HepG2 (cell line): Measurements from ENCODE around the gene CFAP73. TPM values are rescaled to one million over a fixed set of nuclear protein-coding genes. Genes with fewer than 3 reads are reported as not detected.
A peak's percentile ranks its signal among the peaks of the same experiment; 100 is the strongest.

Experiments used
- ATAC-seq: fragments of 200-7000 bp; cut with Tn5 transposase; 3 replicates; pipeline ENCODE4 v1.9.1; 2020; ENCODE audit warnings: mild to moderate bottlenecking, moderate library complexity
- BruUV-seq: library from RNA; stranded (reverse); fragments of 400-500 nt; replicated peaks from 2 replicates; lab custom pipeline; 2021; lab: Mats Ljungman, UMichigan
- CTCF ChIA-PET: fragments of 300-600 bp; formaldehyde crosslinking; extraction: SDS; loops from one replicate; lab custom pipeline; 2021; ENCODE audit warnings: low total read pairs, inconsistent platforms, low intra/inter-chr PET ratio; lab: Yijun Ruan, JAX
- POLR2A ChIA-PET: fragments of 350-600 bp; sonication (Branson Sonifier 250); formaldehyde crosslinking; loops from one replicate; lab custom pipeline; 2020; ENCODE audit warnings: antibody characterized with exemption, inconsistent platforms; lab: Yijun Ruan, JAX
- DNase-seq: peaks from one replicate; pipeline ENCODE4 v3.0.0-alpha.2; 2015; ENCODE audit warnings: low spot score
- FAIRE-seq: peaks from 3 replicates; lab custom pipeline; 2011; peaks lifted over from hg19 to GRCh38; lab: Jason Lieb, UNC
- H2AFZ ChIP-seq: one replicate; pipeline ENCODE4 v1.6.1; 2011; ENCODE audit warnings: low read length, inconsistent platforms
- H3K27ac ChIP-seq: fragments of 300-600 bp; 3 replicates; pipeline ENCODE4 v1.8.0; 2011; ENCODE audit warnings: mixed run types, mild to moderate bottlenecking, mixed read lengths, low read length, inconsistent platforms; ENCODE audit not compliant: insufficient read depth; ENCODE audit errors: extremely low read length
- H3K27me3 ChIP-seq, 2 experiments: fragments of 200-600 bp in 1 of 2; 2 replicates in 1 of 2; 3 replicates in 1 of 2; pipeline versions ENCODE4 v1.6.0 to v1.8.0; 2011; ENCODE audit warnings: low read length in 2 of 2, mild to moderate bottlenecking in 2 of 2, moderate library complexity in 2 of 2, inconsistent platforms in 1 of 2; ENCODE audit not compliant: insufficient read depth in 2 of 2, control insufficient read depth in 1 of 2
- H3K36me3 ChIP-seq, 2 experiments: fragments of 200-600 bp in 1 of 2; replicated peaks in 1 of 2; 2 replicates in 1 of 2; 3 replicates in 1 of 2; pipeline versions ENCODE4 v1.5.1 to v1.8.0; 2011; ENCODE audit warnings: low read length in 2 of 2, inconsistent platforms in 1 of 2; ENCODE audit not compliant: insufficient read depth in 2 of 2, control insufficient read depth in 1 of 2
- H3K4me1 ChIP-seq: 2 replicates; pipeline ENCODE4 v1.5.1; 2012; ENCODE audit warnings: low read length, inconsistent platforms; ENCODE audit not compliant: insufficient read depth
- H3K4me2 ChIP-seq: 2 replicates; pipeline ENCODE4 v1.6.0; 2011; ENCODE audit warnings: low read depth, low read length, inconsistent platforms
- H3K4me3 ChIP-seq, 3 experiments: fragments of 200-600 bp in 1 of 3; sonication (generic), shearing (Covaris generic) in 1 of 3; replicated peaks in 1 of 3; 2 replicates each; pipeline ENCODE4 v1.5.1; 2011 to 2016; ENCODE audit warnings: low read length in 3 of 3, inconsistent platforms in 2 of 3, low read depth in 2 of 3, mild to moderate bottlenecking in 2 of 3, control low read depth in 1 of 3, mixed read lengths in 1 of 3; ENCODE audit not compliant: insufficient read depth in 1 of 3
- H3K79me2 ChIP-seq: one replicate; pipeline ENCODE4 v1.6.1; 2011; ENCODE audit warnings: low read length, inconsistent platforms; ENCODE audit not compliant: insufficient read depth
- H3K9ac ChIP-seq: 2 replicates; pipeline ENCODE4 v1.6.0; 2011; ENCODE audit warnings: mild to moderate bottlenecking, low read depth, low read length, inconsistent platforms; ENCODE audit not compliant: insufficient read depth
- H3K9me3 ChIP-seq: 2 replicates; pipeline ENCODE4 v1.5.1; 2012; ENCODE audit warnings: mild to moderate bottlenecking, low read length
- H4K20me1 ChIP-seq: 2 replicates; pipeline ENCODE4 v1.6.0; 2011; ENCODE audit warnings: inconsistent platforms, mild to moderate bottlenecking, low read length, moderate library complexity; ENCODE audit not compliant: insufficient read depth
- AGO2 ChIP-seq: fragments of 200-400 bp; formaldehyde crosslinking; optimal IDR thresholded peaks from 2 replicates; pipeline ENCODE3; 2017; ENCODE audit warnings: mild to moderate bottlenecking, low read depth, low read length, moderate library complexity
- KAT2B ChIP-seq: fragments of 150-350 bp; IDR thresholded peaks from 2 replicates; pipeline ENCODE4 v1.6.1; 2014; ENCODE audit warnings: low read depth, low read length, borderline replicate concordance
- MTF2 ChIP-seq: sonication (generic); formaldehyde crosslinking; IDR thresholded peaks from 2 replicates; pipeline ENCODE4 v1.5.0; 2020; ENCODE audit warnings: missing genetic modification reagents, borderline replicate concordance
- RBFOX2 ChIP-seq: fragments of 200-400 bp; formaldehyde crosslinking; IDR thresholded peaks from 2 replicates; pipeline ENCODE4 v1.6.1; 2017; ENCODE audit warnings: low read depth, mild to moderate bottlenecking, low read length
- TFAP4 ChIP-seq: sonication (generic); IDR thresholded peaks from 2 replicates; pipeline ENCODE4 v1.6.1; 2016; ENCODE audit warnings: low read depth, borderline replicate concordance
- ZKSCAN8 ChIP-seq: IDR thresholded peaks from 2 replicates; pipeline ENCODE4 v1.6.1; 2016; ENCODE audit warnings: borderline replicate concordance, missing genetic modification reagents, missing compliant biosample characterization
- ZSCAN25 ChIP-seq: sonication (generic); formaldehyde crosslinking; IDR thresholded peaks from 2 replicates; pipeline ENCODE4 v1.8.0; 2022; ENCODE audit warnings: mild to moderate bottlenecking, missing genetic modification reagents
- WGBS: methylation state at CpG from one replicate; pipeline ENCODE4 v1.1.6; 2017; ENCODE audit warnings: low lambda C conversion rate; 5-methylcytosine and 5-hydroxymethylcytosine counted together
- in situ Hi-C: cut with HindIII; loops from 2 replicates; pipeline ENCODE4 v1.10.0; 2017; ENCODE audit warnings: low pct_unique_long_range_greater_than_20kb; ENCODE audit not compliant: extremely low pct_ligation_motif_present
- intact Hi-C: fragments of 100-400 bp; cut with micrococcal nuclease; formaldehyde crosslinking; loops from one replicate; pipeline ENCODE4 v1.10.0; 2022; ENCODE audit not compliant: unreplicated experiment
- polyA plus RNA-seq, 8 experiments: library from polyadenylated mRNA; depleted of rRNA in 3 of 8; stranded (reverse) in 7 of 8; unstranded in 1 of 8; fragments of >200 nt; fragmentation: Illumina TruSeq in 4 of 8; extraction: Trizol in 4 of 8; gene quantifications; 2 replicates each; pipeline versions ENCODE4 v1.2.1 to v1.2.3, GENCODE V29; 2011 to 2016; ENCODE audit warnings: low read depth in 4 of 8, missing spikeins in 1 of 8, mixed read lengths in 1 of 8; ENCODE audit not compliant: insufficient read depth in 1 of 8
- total RNA-seq, 5 experiments: library from RNA; depleted of rRNA; stranded (reverse); fragments of >200 nt; fragmentation: Illumina TruSeq; extraction: Trizol; gene quantifications; 2 replicates each; pipeline ENCODE4 v1.2.3, GENCODE V29; 2016; ENCODE audit warnings: low read depth in 1 of 5

Gene CFAP73
- total and polyA plus RNA-seq, 2 of the 13 experiments (the other 11 are each of a cell fraction or from before 2014, with no cell fraction given): not detected

GRCh38 chr12:113161415-113162016, 12.0 kb downstream of the CFAP73 start:
- no peaks in the 10 kb centered on the region for H3K4me1 ChIP-seq
- CTCF ChIA-PET: no interaction called here
- peak; percentile 82 for TF ChIP-seq AGO2
- 0 out of 2 replicates have a peak, but pooled peaks have one; percentile 33 for TF ChIP-seq RBFOX2
- no peak for TF ChIP-seq KAT2B
- TF ChIP-seq, all 625 proteins: peak for 2
- Histone ChIP-seq H3K79me2 (no peaks in the 10 kb centered on the region), H3K9me3 (no peaks in the 10 kb centered on the region), H4K20me1 (peaks cover 4% of the 10 kb centered on the region; the same call in 1 of the 2 replicates), H3K4me2 (no peak overlapping the region), H3K27me3 (no peaks in the 10 kb centered on the region), H2AFZ (no peak overlapping the region), H3K27ac (no peak overlapping the region), H3K9ac (no peak overlapping the region), H3K4me3 (no peak overlapping the region), H3K36me3 (peaks cover 35 to 67% of the 10 kb centered on the region in 2 experiments)
- intact Hi-C loops: no loop called here
- DNase-seq (no peak), ATAC-seq (no peak), FAIRE-seq (no peak)
- no TSS peak for BruUV-seq
- POLR2A ChIA-PET: interaction anchor here (1.3 kb wide), 1 partner anchor 23 kb away, joined by 5 read pairs; the partner anchor contains the start of genes DDX54 and RITA1
- in situ Hi-C loops: no loop called here
- WGBS: 95% methylated on average over 24 of the region's 26 CpGs

- Histone ChIP-seq H3K27me3 (no peaks in the 10 kb centered on the region), H3K36me3 (peaks cover 41 to 74% of the 10 kb centered on the region in 2 experiments), H3K4me1 (no peaks in the 10 kb centered on the region), H3K9ac (no peak overlapping the region), H3K9me3 (no peaks in the 10 kb centered on the region), H3K79me2 (no peaks in the 10 kb centered on the region), H4K20me1 (peaks cover 4% of the 10 kb centered on the region; the same call in 1 of the 2 replicates), H2AFZ (no peak overlapping the region), H3K4me2 (no peak overlapping the region)
- DNase-seq: no peak
- FAIRE-seq: no peak
- in situ Hi-C loops (no loop called here), intact Hi-C loops (no loop called here)
- CTCF ChIA-PET: no interaction called here
- TF ChIP-seq ZSCAN25 (CRISPR knock-in tag): 0 out of 2 replicates have a peak, but pooled peaks have one; percentile 20
- TF ChIP-seq MTF2 (CRISPR knock-in tag): no peak
- TF ChIP-seq RBFOX2: 0 out of 2 replicates have a peak, but pooled peaks have one; percentile 37
- TF ChIP-seq ZKSCAN8 (CRISPR knock-in tag): peak; percentile 79
- TF ChIP-seq AGO2: peak; percentile 9
- TF ChIP-seq TFAP4: peak; percentile 45; the same call in 1 of the 2 replicates
- TF ChIP-seq, all 625 proteins: peak for 5
- Histone ChIP-seq H3K4me3 (no peak overlapping the region), H3K27ac (no peak overlapping the region)
- WGBS: 83% methylated on average over 13 of the region's 25 CpGs
- ATAC-seq: peak; percentile 16; the same call in 1 of the 3 replicates
- BruUV-seq: no TSS peak
- POLR2A ChIA-PET: interaction anchor here (1.3 kb wide), 1 partner anchor 22 kb away, joined by 5 read pairs; the partner anchor contains the start of genes DDX54 and RITA1
These were observed 12.8 kb downstream of the CFAP73 start for GRCh38 chr12:113162102-113163029.
